ENCODE measurements around the gene INTS11.
"Not testable (repeated sequence)": the region's sequence is repeated elsewhere in the genome, so short reads cannot be mapped to it uniquely, and the experiment has no call there.

DNA sequence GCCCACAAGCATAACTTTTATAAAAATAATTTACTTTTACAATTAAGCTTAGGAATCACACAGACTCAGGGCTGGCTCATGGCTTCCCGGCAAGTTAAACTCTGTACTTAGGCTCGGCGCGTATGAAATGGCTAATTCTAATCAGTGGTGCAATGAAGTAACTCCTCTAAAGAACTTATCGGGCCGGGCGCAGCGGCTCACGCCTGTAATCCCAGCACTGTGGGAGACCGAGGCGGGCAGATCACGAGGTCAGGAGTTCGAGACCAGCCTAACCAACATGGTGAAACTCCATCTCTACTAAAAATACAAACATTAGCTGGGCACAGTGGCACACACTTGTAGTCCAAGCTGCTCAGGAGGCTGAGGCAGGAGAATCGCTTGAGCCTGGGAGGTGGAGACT lies 45.6 kb upstream of the INTS11 start:
- TF ChIP-seq, protein P1, sequence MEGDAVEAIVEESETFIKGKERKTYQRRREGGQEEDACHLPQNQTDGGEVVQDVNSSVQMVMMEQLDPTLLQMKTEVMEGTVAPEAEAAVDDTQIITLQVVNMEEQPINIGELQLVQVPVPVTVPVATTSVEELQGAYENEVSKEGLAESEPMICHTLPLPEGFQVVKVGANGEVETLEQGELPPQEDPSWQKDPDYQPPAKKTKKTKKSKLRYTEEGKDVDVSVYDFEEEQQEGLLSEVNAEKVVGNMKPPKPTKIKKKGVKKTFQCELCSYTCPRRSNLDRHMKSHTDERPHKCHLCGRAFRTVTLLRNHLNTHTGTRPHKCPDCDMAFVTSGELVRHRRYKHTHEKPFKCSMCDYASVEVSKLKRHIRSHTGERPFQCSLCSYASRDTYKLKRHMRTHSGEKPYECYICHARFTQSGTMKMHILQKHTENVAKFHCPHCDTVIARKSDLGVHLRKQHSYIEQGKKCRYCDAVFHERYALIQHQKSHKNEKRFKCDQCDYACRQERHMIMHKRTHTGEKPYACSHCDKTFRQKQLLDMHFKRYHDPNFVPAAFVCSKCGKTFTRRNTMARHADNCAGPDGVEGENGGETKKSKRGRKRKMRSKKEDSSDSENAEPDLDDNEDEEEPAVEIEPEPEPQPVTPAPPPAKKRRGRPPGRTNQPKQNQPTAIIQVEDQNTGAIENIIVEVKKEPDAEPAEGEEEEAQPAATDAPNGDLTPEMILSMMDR (IDR thresholded peaks at IDR 0.05), result not testable (repeated sequence)
- TF ChIP-seq POLR2A (IDR thresholded peaks at IDR 0.05), result not testable (repeated sequence)
